DOHH2 (cell line): ENCODE data around the gene TMEM131.
A peak's percentile ranks its signal among the peaks of the same experiment; 100 is the strongest.

Experiments used
- H3F3A ChIP-seq: fragments of 200-600 bp; sonication (generic), shearing (Covaris generic); 2 replicates; pipeline ENCODE4 v1.6.0; 2016; ENCODE audit warnings: antibody characterized with exemption, mild to moderate bottlenecking; ENCODE audit not compliant: control insufficient read depth, insufficient read depth
- H3K27ac ChIP-seq: fragments of 200-600 bp; sonication (generic); 2 replicates; pipeline ENCODE4 v1.5.1; 2014; ENCODE audit warnings: low read depth, mild to moderate bottlenecking, low read length, moderate library complexity
- H3K27me3 ChIP-seq: fragments of 200-600 bp; sonication (generic); 2 replicates; pipeline ENCODE4 v1.6.1; 2014; ENCODE audit warnings: mild to moderate bottlenecking, low read length, mixed read lengths; ENCODE audit not compliant: control insufficient read depth
- H3K36me3 ChIP-seq: fragments of 200-600 bp; sonication (generic); 2 replicates; pipeline ENCODE4 v1.6.1; 2014; ENCODE audit warnings: mild to moderate bottlenecking, low read length, moderate library complexity, mixed read lengths; ENCODE audit not compliant: control insufficient read depth
- H3K4me1 ChIP-seq: fragments of 200-600 bp; sonication (generic); 2 replicates; pipeline ENCODE4 v1.6.1; 2014; ENCODE audit warnings: mild to moderate bottlenecking, low read length, mixed read lengths; ENCODE audit not compliant: control insufficient read depth
- H3K4me2 ChIP-seq: fragments of 200-600 bp; sonication (generic); 2 replicates; pipeline ENCODE4 v1.6.0; 2014; ENCODE audit warnings: mild to moderate bottlenecking, low read length, moderate library complexity
- H3K4me3 ChIP-seq: fragments of 200-600 bp; sonication (generic); 2 replicates; pipeline ENCODE4 v1.5.1; 2014; ENCODE audit warnings: mild to moderate bottlenecking, low read length, mixed read lengths
- H3K79me2 ChIP-seq: fragments of 200-600 bp; sonication (generic); 2 replicates; pipeline ENCODE4 v1.6.1; 2014; ENCODE audit warnings: mild to moderate bottlenecking, low read length, mixed read lengths; ENCODE audit not compliant: control insufficient read depth
- H3K9me2 ChIP-seq: fragments of 200-600 bp; sonication (generic); replicated peaks from 2 replicates; pipeline ENCODE4 v1.6.1; 2014; ENCODE audit warnings: mild to moderate bottlenecking, low read length, mixed read lengths; ENCODE audit not compliant: control insufficient read depth
- H3K9me3 ChIP-seq: fragments of 200-600 bp; sonication (generic); 2 replicates; pipeline ENCODE4 v1.6.1; 2014; ENCODE audit warnings: antibody characterized with exemption, low read length, mixed read lengths; ENCODE audit not compliant: control insufficient read depth, insufficient read depth
- H4K20me1 ChIP-seq: fragments of 200-600 bp; sonication (generic); 2 replicates; pipeline ENCODE4 v1.6.0; 2014; ENCODE audit warnings: low read depth, mild to moderate bottlenecking, antibody characterized with exemption, low read length, moderate library complexity; ENCODE audit not compliant: control insufficient read depth, insufficient read depth
- EZH2phosphoT487 ChIP-seq: fragments of 200-600 bp; sonication (generic); IDR thresholded peaks from 2 replicates; pipeline ENCODE4 v1.6.1; 2017; ENCODE audit warnings: borderline replicate concordance, mild to moderate bottlenecking, antibody characterized with exemption, low read length, moderate library complexity, mixed read lengths
- TF ChIP-seq, protein P1 (sequence below): fragments of 200-600 bp; sonication (generic); IDR thresholded peaks from one replicate; pipeline ENCODE4 v1.5.1; 2014; ENCODE audit warnings: antibody characterized with exemption, mild to moderate bottlenecking, low read depth, low read length; ENCODE audit not compliant: poor library complexity, severe bottlenecking

TMEM131 gene

GRCh38 chr2:97775074-97775473, 220.7 kb downstream of the TMEM131 start:
- no peaks in the 10 kb centered on the region for H3F3A ChIP-seq
- no peaks in the 10 kb centered on the region for H3K9me3 ChIP-seq
- peaks cover 65% of the 10 kb centered on the region for H3K36me3 ChIP-seq
- no peaks in the 10 kb centered on the region for H3K9me2 ChIP-seq
- no peak overlapping the region for H3K4me2 ChIP-seq
- TF ChIP-seq EZH2phosphoT487 = no peak
- TF ChIP-seq, protein P1, sequence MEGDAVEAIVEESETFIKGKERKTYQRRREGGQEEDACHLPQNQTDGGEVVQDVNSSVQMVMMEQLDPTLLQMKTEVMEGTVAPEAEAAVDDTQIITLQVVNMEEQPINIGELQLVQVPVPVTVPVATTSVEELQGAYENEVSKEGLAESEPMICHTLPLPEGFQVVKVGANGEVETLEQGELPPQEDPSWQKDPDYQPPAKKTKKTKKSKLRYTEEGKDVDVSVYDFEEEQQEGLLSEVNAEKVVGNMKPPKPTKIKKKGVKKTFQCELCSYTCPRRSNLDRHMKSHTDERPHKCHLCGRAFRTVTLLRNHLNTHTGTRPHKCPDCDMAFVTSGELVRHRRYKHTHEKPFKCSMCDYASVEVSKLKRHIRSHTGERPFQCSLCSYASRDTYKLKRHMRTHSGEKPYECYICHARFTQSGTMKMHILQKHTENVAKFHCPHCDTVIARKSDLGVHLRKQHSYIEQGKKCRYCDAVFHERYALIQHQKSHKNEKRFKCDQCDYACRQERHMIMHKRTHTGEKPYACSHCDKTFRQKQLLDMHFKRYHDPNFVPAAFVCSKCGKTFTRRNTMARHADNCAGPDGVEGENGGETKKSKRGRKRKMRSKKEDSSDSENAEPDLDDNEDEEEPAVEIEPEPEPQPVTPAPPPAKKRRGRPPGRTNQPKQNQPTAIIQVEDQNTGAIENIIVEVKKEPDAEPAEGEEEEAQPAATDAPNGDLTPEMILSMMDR = no peak
- H3K27ac ChIP-seq = no peak overlapping the region
- H3K4me1 ChIP-seq = no peaks in the 10 kb centered on the region
- no peaks in the 10 kb centered on the region for H3K79me2 ChIP-seq
- no peaks in the 10 kb centered on the region for H4K20me1 ChIP-seq
- no peaks in the 10 kb centered on the region for H3K27me3 ChIP-seq
- H3K4me3 ChIP-seq = no peak overlapping the region

- no peak overlapping the region for H3K4me3 ChIP-seq
- H3K4me2 ChIP-seq = no peak overlapping the region
- no peaks in the 10 kb centered on the region for H3K9me2 ChIP-seq
- no peak overlapping the region for H3K27ac ChIP-seq
- no peaks in the 10 kb centered on the region for H4K20me1 ChIP-seq
- no peak for TF ChIP-seq EZH2phosphoT487
- TF ChIP-seq, protein P1 = peak; percentile 62
- peaks cover 64% of the 10 kb centered on the region for H3K36me3 ChIP-seq
- no peaks in the 10 kb centered on the region for H3K79me2 ChIP-seq
- no peaks in the 10 kb centered on the region for H3K27me3 ChIP-seq
- no peaks in the 10 kb centered on the region for H3K4me1 ChIP-seq
- no peaks in the 10 kb centered on the region for H3F3A ChIP-seq
- no peaks in the 10 kb centered on the region for H3K9me3 ChIP-seq
These were observed 221.3 kb downstream of the TMEM131 start for GRCh38 chr2:97774425-97774824.

GRCh38 chr2:97770445-97770844, 225.3 kb downstream of the TMEM131 start:
- peaks cover 60% of the 10 kb centered on the region for H3K36me3 ChIP-seq
- H4K20me1 ChIP-seq = no peaks in the 10 kb centered on the region

More at GRCh38 chr2:97770445-97770844, 225.3 kb downstream of the TMEM131 start:
- Histone ChIP-seq H3K9me2 (no peaks in the 10 kb centered on the region), H3K4me1 (peaks cover 6% of the 10 kb centered on the region; the same call in 1 of the 2 replicates), H3K27ac (no peak overlapping the region), H3K27me3 (no peaks in the 10 kb centered on the region), H3F3A (no peaks in the 10 kb centered on the region), H3K9me3 (no peaks in the 10 kb centered on the region), H3K4me3 (no peak overlapping the region), H3K79me2 (no peaks in the 10 kb centered on the region), H3K4me2 (no peak overlapping the region)
- TF ChIP-seq, protein P1 = no peak
- no peak for TF ChIP-seq EZH2phosphoT487
